ENCODE results near the gene ADISSP.

The ADISSP gene

DNA sequence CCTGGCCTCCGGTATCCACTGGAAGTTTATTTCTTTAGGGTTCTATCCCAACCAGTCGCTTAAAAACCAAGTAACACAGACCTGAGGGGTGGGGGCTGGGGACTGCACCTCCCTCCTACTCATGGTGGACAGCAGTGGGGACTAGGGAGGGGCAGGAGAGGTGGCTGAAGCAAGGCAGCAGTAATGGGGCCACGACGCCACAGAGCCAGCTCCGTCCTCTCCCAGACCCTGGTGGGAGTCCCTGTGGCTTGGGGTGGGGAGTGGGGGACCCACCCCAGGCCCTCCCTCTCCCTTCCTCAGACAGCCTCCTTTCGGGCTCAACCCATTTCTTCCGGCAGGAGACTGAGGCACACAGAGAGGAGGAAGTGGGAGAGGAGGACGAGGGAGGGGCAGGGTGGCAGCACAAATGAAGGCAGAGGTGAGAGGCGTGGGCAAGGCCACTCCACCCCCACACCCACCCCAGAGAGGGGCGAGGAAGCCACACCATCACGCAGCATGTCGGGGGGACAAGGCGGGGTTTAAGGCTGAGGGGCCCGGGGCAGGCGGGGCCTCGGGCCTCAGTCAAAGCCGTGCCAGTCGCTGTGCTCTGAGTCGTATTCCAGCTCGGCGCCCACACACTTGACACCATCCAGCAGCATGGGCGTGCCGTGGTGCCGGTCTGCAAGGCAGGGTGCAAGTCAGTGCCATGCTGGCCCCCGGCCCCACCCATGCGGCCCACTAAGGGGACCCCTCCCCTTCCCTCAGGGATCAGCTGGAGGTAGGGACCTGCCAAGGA is 13.9 kb downstream of the ADISSP start:
- DNase-seq = no peak

DNA sequence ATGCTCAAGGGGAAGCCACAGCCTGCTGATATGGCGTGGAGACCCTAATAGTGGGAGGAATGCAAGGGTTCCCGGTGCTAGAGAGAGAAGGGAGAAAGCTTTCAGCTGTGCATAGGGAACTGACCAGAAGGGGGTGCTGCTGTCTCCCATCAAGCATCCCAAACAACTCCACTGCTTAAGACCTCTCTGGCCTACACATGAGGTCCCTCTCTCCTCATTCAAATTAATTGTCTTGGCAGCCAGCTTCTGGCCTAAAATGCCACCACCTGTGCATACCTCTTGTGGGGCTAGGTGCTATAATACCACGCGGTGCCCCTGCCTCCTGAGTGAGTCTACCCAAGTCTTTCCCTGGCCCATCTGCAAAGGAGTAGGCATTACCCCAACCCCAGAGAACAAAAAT is 14.5 kb downstream of the ADISSP start:
- peak in 1 of 2 experiments; percentile 51 for DNase-seq

DNA sequence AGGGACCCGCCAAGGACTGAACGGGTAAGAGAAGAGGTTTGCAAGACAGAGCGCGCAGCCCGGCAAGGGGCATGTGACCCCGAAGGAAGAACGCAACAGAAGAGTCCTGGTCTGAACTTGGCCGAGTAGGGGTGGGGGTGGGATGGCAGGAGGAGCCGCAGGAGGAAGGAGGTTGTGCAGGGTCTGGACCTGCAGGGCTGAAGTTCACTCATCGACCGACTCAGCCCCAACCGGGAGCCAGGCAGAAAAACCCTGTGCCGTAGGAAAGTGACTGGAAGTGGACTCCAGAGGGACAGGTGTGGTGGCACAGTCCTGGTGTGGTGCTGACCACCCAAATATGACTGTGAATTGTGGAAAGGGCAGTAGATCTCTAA is 15.2 kb downstream of the ADISSP start:
- no peak for DNase-seq

GRCh38 chr20:3751675-3752385 is 15.7 kb downstream of the ADISSP start:
- no peak for DNase-seq

GRCh38 chr20:3751305-3751674 is 16.3 kb downstream of the ADISSP start:
- no peak for DNase-seq

DNA sequence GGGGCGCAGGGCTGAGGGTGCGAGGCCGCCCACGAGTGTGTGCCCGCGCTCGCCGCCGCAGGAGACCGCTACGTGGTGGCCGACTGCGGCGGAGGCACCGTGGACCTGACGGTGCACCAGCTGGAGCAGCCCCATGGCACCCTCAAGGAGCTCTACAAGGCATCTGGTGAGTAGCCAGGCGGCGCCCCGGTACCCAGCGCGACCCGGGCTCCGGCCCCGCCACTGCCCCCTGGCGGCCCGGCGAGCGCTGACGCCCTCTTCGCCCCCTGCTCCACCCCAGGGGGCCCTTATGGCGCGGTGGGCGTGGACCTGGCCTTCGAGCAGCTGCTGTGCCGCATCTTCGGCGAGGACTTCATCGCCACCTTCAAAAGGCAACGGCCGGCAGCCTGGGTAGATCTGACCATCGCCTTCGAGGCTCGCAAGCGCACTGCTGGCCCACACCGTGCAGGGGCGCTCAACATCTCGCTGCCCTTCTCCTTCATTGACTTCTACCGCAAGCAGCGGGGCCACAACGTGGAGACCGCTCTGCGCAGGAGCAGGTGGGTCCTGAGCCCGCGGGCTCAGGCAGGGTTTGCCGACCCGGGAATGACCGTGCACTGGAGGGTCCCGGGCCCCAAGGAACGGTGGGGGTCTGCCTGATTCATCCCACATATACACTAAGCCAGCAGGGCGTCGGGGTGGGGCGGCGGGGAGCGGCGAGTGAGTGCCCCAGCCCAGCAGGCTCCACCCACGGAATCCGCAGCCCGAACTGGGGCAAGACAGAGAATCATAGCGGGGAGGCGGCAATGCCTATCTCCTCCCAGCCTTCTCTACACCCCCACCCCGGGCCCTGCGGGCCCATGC is 17.6 kb downstream of the ADISSP start:
- peak in 1 of 2 experiments; percentile 27 for DNase-seq

DNA sequence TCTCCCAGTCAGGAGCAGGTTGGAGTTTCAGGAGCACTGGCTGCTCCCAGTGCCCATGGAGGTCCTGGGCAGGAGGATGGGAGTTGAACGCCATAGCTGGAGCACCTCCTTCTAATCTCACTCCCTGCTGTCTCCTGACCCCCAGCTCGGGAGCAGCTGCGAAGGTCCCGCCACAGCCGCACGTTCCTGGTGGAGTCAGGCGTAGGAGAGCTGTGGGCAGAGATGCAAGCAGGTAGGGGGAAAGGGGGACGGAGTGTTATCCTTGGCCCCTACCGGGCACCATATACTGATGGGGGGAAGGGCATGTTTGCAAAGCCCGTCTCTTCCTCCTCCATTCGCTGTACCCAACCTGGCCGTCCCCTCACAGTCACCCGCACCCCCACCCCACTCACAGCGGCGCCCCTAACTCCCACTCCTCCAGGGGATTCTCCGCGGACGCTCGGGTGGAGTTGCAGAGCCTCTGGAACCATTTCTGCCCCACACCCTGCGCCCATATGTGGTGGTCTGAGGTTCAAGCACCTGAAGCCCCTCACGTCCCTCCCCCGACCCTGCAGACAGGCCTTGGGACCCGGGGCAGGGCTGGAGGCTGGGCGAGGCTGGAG is 18.4 kb downstream of the ADISSP start:
- no peak for DNase-seq

GRCh38 chr20:3748073-3748472 is 19.5 kb downstream of the ADISSP start:
- DNase-seq = no peak

DNA sequence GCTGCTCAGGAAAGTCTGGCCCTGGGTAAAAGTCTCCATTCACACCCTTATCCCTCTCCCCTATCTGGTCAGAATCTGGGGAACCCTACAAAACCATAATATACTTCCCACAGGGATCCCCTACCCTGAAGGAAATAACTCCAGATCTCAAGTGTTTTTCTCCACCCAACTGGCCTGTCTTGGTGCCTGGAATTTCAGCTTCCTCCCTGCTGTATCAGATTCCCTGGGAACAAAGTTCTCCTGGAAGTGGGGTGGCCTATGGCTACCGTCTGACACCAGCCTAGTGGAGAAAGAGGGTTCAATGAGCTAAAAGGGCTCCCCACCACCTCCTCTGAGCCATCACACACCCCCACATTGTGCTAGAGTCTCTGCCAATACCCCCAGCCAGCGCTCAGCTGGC is 20.1 kb downstream of the ADISSP start:
- no peak for DNase-seq

GRCh38 chr20:3745686-3746173 is 21.8 kb downstream of the ADISSP start:
- no peak for DNase-seq

DNA sequence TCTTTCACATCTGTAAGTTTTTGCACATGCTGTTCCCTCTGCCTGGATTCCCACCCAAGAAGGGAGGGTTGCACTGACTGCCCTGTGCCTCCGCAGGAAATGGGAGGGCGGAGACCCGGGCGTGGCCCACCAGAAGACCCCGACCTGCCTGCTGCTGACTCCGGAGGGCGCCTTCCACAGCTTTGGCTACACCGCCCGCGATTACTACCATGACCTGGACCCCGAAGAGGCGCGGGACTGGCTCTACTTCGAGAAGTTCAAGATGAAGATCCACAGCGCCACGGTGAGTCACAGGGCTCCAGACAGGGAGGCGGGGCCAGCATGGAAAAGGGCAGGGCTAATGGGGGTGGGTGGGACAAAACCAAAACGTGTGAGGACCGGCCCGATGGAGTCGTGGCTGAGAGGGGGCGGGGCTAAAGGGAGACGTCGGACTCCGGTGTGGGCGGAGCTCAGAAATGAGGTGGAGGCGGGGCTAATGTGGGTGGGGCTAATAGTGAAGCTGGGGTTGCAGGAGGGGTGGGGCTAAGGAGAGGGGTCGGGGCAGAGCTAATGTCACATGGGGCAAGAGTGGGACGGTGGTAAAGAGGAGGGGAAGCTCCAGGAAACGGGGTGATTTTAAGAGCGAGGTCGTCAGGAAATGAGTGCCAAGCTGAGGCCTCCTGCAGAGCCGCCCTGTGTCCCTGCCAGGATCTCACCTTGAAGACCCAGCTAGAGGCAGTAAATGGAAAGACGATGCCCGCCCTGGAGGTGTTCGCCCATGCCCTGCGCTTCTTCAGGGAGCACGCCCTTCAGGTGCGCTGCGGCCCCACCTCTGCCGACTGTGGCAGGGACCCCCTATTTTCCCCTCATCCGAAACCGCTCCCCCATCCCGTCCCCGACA is 22.5 kb downstream of the ADISSP start:
- peak in 1 of 2 experiments; percentile 18 for DNase-seq

DNA sequence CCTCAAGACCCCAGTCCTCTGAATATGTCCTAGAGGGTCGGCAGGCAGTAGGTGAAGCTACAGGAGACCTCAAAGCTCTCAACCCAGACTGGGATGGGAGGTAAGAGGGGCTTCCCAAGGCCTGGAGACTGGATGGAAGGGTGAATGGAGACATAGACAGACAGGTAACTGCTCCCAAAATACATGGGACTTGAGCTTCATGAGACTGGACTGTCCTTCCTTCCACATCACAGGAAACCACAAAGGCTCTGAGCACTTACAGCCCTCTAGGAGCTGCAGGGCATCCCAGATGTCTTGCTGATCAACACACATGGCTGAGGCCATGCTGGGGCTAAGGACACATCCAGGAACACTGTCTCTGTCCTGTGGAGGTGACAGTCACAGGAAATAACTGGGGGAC is 23.5 kb downstream of the ADISSP start:
- DNase-seq = no peak

- no peak for DNase-seq
Measured at GRCh38 chr20:3743251-3743650, 24.3 kb downstream of the ADISSP start.

- DNase-seq = no peak
Measured at GRCh38 chr20:3741836-3742458, 25.6 kb downstream of the ADISSP start.

DNA sequence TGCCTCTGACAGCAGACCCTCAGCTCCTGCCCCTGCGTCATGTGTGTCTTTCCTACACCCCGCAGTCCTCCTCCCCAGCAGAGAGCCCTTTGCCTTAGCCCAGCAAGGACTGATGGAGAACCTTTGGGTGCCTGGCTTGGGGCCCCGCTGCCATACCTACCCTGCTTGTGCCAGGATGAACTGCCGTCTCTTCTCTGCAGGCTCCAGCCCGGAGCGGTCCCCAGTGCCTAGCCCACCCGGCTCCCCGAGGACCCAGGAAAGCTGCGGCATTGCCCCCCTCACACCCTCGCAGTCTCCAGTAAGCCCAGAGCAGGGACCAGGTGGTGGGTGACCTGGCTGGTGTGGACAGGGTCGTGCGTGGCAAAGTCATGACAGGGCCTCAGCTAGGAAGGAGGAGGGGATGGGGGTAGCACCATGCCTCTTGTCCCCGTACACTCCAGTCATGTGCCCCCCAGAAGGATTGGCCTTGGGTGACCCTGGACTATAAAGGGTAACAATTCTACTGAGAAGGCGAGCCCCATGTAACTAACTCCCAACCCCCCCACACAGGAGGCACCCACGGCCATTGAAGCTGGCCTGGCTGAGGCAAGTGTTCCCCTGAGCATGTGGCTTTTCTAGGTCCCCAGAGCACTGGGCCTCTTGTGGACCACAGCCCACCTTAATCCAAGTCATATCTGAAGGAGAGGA is 26.8 kb downstream of the ADISSP start:
- DNase-seq = no peak

- DNase-seq = no peak
Measured at GRCh38 chr20:3739926-3740451, 27.6 kb downstream of the ADISSP start.

DNA sequence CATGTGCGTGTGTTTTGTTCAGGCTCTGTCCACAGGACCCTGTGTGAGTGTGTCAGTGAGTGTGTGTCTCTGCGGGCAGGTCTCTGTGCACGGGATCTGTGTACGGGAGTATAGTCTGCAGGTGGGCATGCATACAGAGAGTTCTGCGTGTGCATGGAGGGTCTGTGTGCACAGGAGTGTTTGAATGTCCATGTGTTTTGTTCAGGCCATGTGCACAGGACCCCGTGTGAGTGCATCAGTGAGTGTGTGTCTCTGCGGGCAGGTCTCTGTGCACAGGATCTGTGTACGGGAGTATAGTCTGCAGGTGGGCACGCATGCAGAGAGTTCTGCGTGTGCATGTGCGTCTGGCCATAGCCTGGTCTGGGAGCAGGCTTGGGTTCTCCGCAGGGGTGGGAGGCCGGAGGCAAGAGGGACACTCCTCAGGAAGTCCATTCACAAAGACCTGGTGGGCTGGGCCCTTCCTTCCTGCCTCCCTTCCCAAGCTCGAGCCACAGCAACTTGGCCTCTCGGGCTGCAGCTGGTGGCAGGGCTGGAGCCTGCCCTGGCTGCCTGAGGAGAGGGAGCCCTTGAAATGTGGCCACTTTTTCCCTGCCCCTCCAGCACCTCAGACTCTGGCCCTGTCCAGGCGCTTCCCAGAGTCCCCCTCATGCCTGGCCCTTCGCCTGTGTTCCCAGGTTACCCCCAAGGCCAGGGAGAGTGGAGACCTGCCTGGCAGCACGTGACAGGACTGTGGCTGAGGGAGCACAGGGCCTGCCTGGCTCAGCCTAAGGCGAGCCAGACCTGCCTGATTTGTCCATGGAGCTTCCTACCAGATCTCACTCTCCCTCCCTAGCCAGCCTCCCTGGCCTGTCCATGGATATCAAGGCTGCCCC is 28.3 kb downstream of the ADISSP start:
- no peak for DNase-seq

DNA sequence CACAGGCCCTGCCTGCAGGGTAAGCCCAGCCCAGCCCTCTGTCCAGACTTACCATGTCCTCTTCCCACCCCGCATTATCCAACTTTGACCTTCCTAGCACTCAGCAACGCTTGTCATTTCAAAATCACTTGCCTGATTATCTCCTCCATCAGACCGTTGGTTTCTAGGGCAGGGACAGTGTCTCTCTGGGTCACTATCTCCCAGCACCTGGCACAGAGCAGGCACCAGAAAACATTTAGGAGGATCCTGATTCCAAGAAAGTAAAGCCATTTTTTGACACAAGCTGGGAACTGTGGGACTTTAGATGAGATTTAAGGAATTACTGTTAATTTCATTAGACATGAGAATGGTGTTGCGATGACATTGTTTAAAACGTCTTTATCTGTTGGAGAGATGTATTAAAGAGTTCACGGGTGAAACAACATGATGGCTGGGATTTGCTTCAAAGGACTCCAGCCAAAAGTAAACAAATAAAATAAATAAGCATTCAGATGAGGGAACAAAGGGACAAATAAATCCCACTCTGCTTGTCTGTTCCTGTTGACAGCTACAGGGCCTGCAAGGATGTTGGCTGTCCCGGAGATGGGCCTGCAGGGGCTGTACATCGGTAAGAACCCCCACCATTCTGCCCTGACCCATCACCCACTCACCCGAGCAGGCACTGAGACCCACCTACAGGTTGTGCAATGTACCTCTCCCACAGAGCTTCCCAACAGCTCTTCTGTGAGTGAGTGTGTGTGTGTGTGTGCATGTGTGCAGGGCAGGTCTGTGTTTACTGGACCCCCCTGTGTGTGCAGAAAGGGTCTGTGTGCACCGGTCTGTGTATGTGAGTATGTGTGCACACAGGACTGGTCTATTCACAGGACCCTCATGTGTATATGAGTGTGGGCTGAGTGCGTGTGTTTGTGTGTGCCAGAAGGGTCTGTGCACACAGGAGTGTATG is 29.2 kb downstream of the ADISSP start:
- DNase-seq = no peak
